GM18858 (cell line): Measurements from ENCODE around the gene PRKG1.
"Not testable (repeated sequence)": the region's sequence is repeated elsewhere in the genome, so short reads cannot be mapped to it uniquely, and the experiment has no call there.

ENCODE experiments used
- ATAC-seq: cut with Tn5 transposase; IDR thresholded peaks from one replicate; pipeline ENCODE4 v1.9.1; 2021; ENCODE audit not compliant: unreplicated experiment

Gene PRKG1

GRCh38 chr10:51683031-51683691 is 608.9 kb downstream of the PRKG1 start:
- ATAC-seq, result no peak

- ATAC-seq, result no peak
Observed at GRCh38 chr10:51685768-51686167, 611.5 kb downstream of the PRKG1 start.

- no peak for ATAC-seq
Observed at GRCh38 chr10:51687296-51687695, 613.0 kb downstream of the PRKG1 start.

- ATAC-seq, result not testable (repeated sequence)
Observed at GRCh38 chr10:51688826-51689225, 614.5 kb downstream of the PRKG1 start.

- ATAC-seq, result no peak
Observed at GRCh38 chr10:51689536-51689935, 615.2 kb downstream of the PRKG1 start.

- ATAC-seq, result no peak
Observed at GRCh38 chr10:51691135-51691534, 616.8 kb downstream of the PRKG1 start.

- no peak for ATAC-seq
Observed at GRCh38 chr10:51694086-51694768, 619.9 kb downstream of the PRKG1 start.

GRCh38 chr10:51696251-51696650 is 622.0 kb downstream of the PRKG1 start:
- no peak for ATAC-seq

- ATAC-seq, result no peak
Observed at GRCh38 chr10:51698473-51699063, 624.3 kb downstream of the PRKG1 start.

- peak; percentile 18 for ATAC-seq
Observed at GRCh38 chr10:51699145-51699474, 624.8 kb downstream of the PRKG1 start.

GRCh38 chr10:51699475-51700227 is 625.4 kb downstream of the PRKG1 start, which contains the start of gene CSTF2T:
CSTF2T (minus strand) TSS chr10:51699595; CDS start chr10:51699549, 46 bp downstream.
- ATAC-seq, result peak; percentile 88

- no peak for ATAC-seq
Observed at GRCh38 chr10:51700228-51700817, 626.0 kb downstream of the PRKG1 start.

GRCh38 chr10:51705774-51706173 is 631.5 kb downstream of the PRKG1 start:
- no peak for ATAC-seq

- ATAC-seq, result no peak
Observed at GRCh38 chr10:51706225-51706624, 631.9 kb downstream of the PRKG1 start.

- no peak for ATAC-seq
Observed at GRCh38 chr10:51707392-51707791, 633.1 kb downstream of the PRKG1 start.

- no peak for ATAC-seq
Observed at GRCh38 chr10:51707821-51708424, 633.6 kb downstream of the PRKG1 start.

- ATAC-seq, result no peak
Observed at GRCh38 chr10:51708609-51709008, 634.3 kb downstream of the PRKG1 start.

GRCh38 chr10:51709324-51709972 is 635.2 kb downstream of the PRKG1 start:
- ATAC-seq, result no peak

- ATAC-seq, result no peak
Observed at GRCh38 chr10:51711519-51711891, 637.2 kb downstream of the PRKG1 start.

- no peak for ATAC-seq
Observed at GRCh38 chr10:51716981-51717380, 642.7 kb downstream of the PRKG1 start.
